Gastrocnemius medialis (tissue), 4 donors: ENCODE measurements around the gene SLC49A4. TPM values are rescaled to one million over a fixed set of nuclear protein-coding genes. Genes with fewer than 3 reads are reported as not detected.
A peak's percentile ranks its signal among the peaks of the same experiment; 100 is the strongest.

Experiments
- ATAC-seq, 2 donors: fragments of 150-250 bp; one replicate each; pipeline ENCODE4 v1.9.1; 2016
- DNase-seq, 2 donors: peaks; one replicate each; pipeline ENCODE4 v3.0.0-alpha.2; 2019
- H3K27ac ChIP-seq, 4 donors: fragments of 200-600 bp; sonication (generic); 1 replicate in 1 of 4; 2 replicates in 3 of 4; pipeline ENCODE4 v1.5.1; 2016 to 2018; ENCODE audit warnings: mild to moderate bottlenecking in 2 of 4, moderate library complexity in 1 of 4
- H3K27me3 ChIP-seq, 3 donors: fragments of 200-600 bp; sonication (generic) in 2 of 3; 1 replicate in 1 of 3; 2 replicates in 2 of 3; pipeline versions ENCODE4 v1.5.1 to v1.6.0; 2016 to 2019; ENCODE audit warnings: mild to moderate bottlenecking in 1 of 3, moderate library complexity in 1 of 3
- H3K36me3 ChIP-seq, 2 donors: fragments of 200-600 bp; sonication (generic) in 1 of 2; one replicate each; pipeline ENCODE4 v1.5.1; 2017 to 2018
- H3K4me1 ChIP-seq, 2 donors: fragments of 200-600 bp; sonication (generic) in 1 of 2; one replicate each; pipeline ENCODE4 v1.5.1; 2016 to 2017; ENCODE audit warnings: mild to moderate bottlenecking in 2 of 2
- H3K4me3 ChIP-seq, 4 donors: fragments of 200-600 bp; sonication (generic) in 3 of 4; 1 replicate in 1 of 4; 2 replicates in 3 of 4; pipeline ENCODE4 v1.5.1; 2016 to 2019; ENCODE audit warnings: mild to moderate bottlenecking in 2 of 4
- H3K9me3 ChIP-seq, 3 donors: fragments of 200-600 bp; sonication (generic) in 2 of 3; 1 replicate in 1 of 3; 2 replicates in 2 of 3; pipeline ENCODE4 v1.5.1; 2016 to 2019
- CTCF ChIP-seq, 5 experiments: fragments of 450-650 bp in 3 of 5; fragments of 200-600 bp in 2 of 5; sonication (generic) in 2 of 5; IDR thresholded peaks in 4 of 5; conservative IDR thresholded peaks in 1 of 5; 1 replicate in 4 of 5; 2 replicates in 1 of 5; pipeline ENCODE4 v1.5.1; 2016 to 2019; ENCODE audit warnings: antibody characterized with exemption in 5 of 5, mild to moderate bottlenecking in 3 of 5, moderate library complexity in 3 of 5
- POLR2A ChIP-seq, 2 donors: fragments of 450-650 bp; IDR thresholded peaks; one replicate each; pipeline ENCODE4 v1.6.1; 2017; ENCODE audit warnings: antibody characterized with exemption in 2 of 2, mild to moderate bottlenecking in 2 of 2, moderate library complexity in 2 of 2
- in situ Hi-C, 4 donors: fragments of 200-750 bp; cut with MboI; loops; one replicate each; pipeline versions ENCODE4 v1.15.0 to v1.8.0; 2017; ENCODE audit warnings: low sequenced_read_pairs in 4 of 4
- intact Hi-C: fragments of 100-400 bp; cut with DNase I; formaldehyde crosslinking; loops from one replicate; pipeline ENCODE4 v1.15.1; 2023; ENCODE audit warnings: low total_unique reads
- total RNA-seq, 4 donors: library from RNA; depleted of rRNA; stranded (reverse); fragments of >200 nt; gene quantifications; one replicate each; pipeline versions ENCODE4 v1.1.0 to v1.2.3, GENCODE V29; 2016

SLC49A4 gene
- total RNA-seq, 4 donors from 2014 or later: 29.0 to 81.7 (median 44.8) TPM

GRCh38 chr3:122774564-122774963 is 20.3 kb upstream of the SLC49A4 start:
- in situ Hi-C loops: no loop called here
- no peaks in the 10 kb centered on the region for H3K36me3 ChIP-seq
- no peaks in the 10 kb centered on the region for H3K27me3 ChIP-seq
- intact Hi-C loops: no loop called here
- H3K4me3 ChIP-seq: no peak overlapping the region
- peaks cover 36 to 47% of the 10 kb centered on the region in 2 donors for H3K4me1 ChIP-seq
- DNase-seq (no peak), ATAC-seq (peak; percentile 37 to 53)
- H3K27ac ChIP-seq: peak overlapping the region; percentile 76 to 81 (median 78)
- H3K9me3 ChIP-seq: no peaks in the 10 kb centered on the region
- TF ChIP-seq CTCF (IDR thresholded peaks at IDR 0.05 in 4 of 5, conservative IDR thresholded peaks at IDR 0.05 in 1 of 5): no peak
- no peak for TF ChIP-seq POLR2A (IDR thresholded peaks at IDR 0.05)

GRCh38 chr3:122776675-122777468 is 18.0 kb upstream of the SLC49A4 start:
- no peak for TF ChIP-seq CTCF (IDR thresholded peaks at IDR 0.05 in 4 of 5, conservative IDR thresholded peaks at IDR 0.05 in 1 of 5)
- TF ChIP-seq POLR2A (IDR thresholded peaks at IDR 0.05): no peak
- peak overlapping the region; percentile 76 to 81 (median 78) for H3K27ac ChIP-seq
- H3K4me1 ChIP-seq: peaks cover 25 to 37% of the 10 kb centered on the region in 2 donors
- H3K36me3 ChIP-seq: no peaks in the 10 kb centered on the region
- no peaks in the 10 kb centered on the region for H3K9me3 ChIP-seq
- peak overlapping the region in 2 of 4 donors; percentile 25 to 27 for H3K4me3 ChIP-seq
- DNase-seq: no peak
- intact Hi-C loops: no loop called here
- peak; percentile 91 to 96 for ATAC-seq
- H3K27me3 ChIP-seq: no peaks in the 10 kb centered on the region
- in situ Hi-C loops: loop anchor here in 1 of 4 donors (25.0 kb wide), 1 partner anchor 390 kb away; the partner anchor contains the start of genes FAM162A and MIX23

GRCh38 chr3:122777563-122777962 is 17.3 kb upstream of the SLC49A4 start:
- intact Hi-C loops: no loop called here

GRCh38 chr3:122782804-122783203 is 12.1 kb upstream of the SLC49A4 start:
- TF ChIP-seq CTCF (IDR thresholded peaks at IDR 0.05 in 4 of 5, conservative IDR thresholded peaks at IDR 0.05 in 1 of 5) (no peak), POLR2A (IDR thresholded peaks at IDR 0.05) (no peak)
- in situ Hi-C loops: loop anchor here in 1 of 4 donors (25.0 kb wide), 1 partner anchor 396 kb away; the partner anchor contains the start of genes FAM162A and MIX23

More at GRCh38 chr3:122777563-122777962, 17.3 kb upstream of the SLC49A4 start:
- in situ Hi-C loops: loop anchor here in 1 of 4 donors (25.0 kb wide), 1 partner anchor 390 kb away; the partner anchor contains the start of genes FAM162A and MIX23
- TF ChIP-seq POLR2A (IDR thresholded peaks at IDR 0.05) (no peak), CTCF (IDR thresholded peaks at IDR 0.05 in 4 of 5, conservative IDR thresholded peaks at IDR 0.05 in 1 of 5) (no peak)
- no peaks in the 10 kb centered on the region for H3K36me3 ChIP-seq
- DNase-seq (no peak), ATAC-seq (peak in 1 of 2 donors; percentile 20)
- peak overlapping the region in 1 of 4 donors; percentile 27 for H3K4me3 ChIP-seq
- H3K27ac ChIP-seq: peak overlapping the region; percentile 76 to 81 (median 78)
- H3K9me3 ChIP-seq: no peaks in the 10 kb centered on the region
- H3K4me1 ChIP-seq: peaks cover 18 to 35% of the 10 kb centered on the region in 2 donors
- no peaks in the 10 kb centered on the region for H3K27me3 ChIP-seq

More at GRCh38 chr3:122782804-122783203, 12.1 kb upstream of the SLC49A4 start:
- intact Hi-C loops: no loop called here
- DNase-seq: no peak
- peak; percentile 82 to 96 for ATAC-seq
- Histone ChIP-seq H3K27ac (peak overlapping the region; percentile 63 to 78 (median 65)), H3K36me3 (no peaks in the 10 kb centered on the region), H3K9me3 (no peaks in the 10 kb centered on the region), H3K4me3 (no peak overlapping the region), H3K4me1 (peaks cover 19 to 26% of the 10 kb centered on the region in 2 donors), H3K27me3 (no peaks in the 10 kb centered on the region)
